Fibroblast of the aortic adventitia (primary cell): ENCODE data around the gene SUSD6. TPM values are rescaled to one million over a fixed set of nuclear protein-coding genes. Genes with fewer than 3 reads are reported as not detected.
"Not testable (repeated sequence)": the region's sequence is repeated elsewhere in the genome, so short reads cannot be mapped to it uniquely, and the experiment has no call there.

ENCODE experiments used
- DNase-seq: peaks from one replicate; pipeline ENCODE4 v3.0.0-alpha.2; 2010; ENCODE audit warnings: low read depth
- H3K4me3 ChIP-seq: 2 replicates; pipeline ENCODE4 v1.5.1; 2011; ENCODE audit warnings: low read depth, mild to moderate bottlenecking, control low read depth, low read length, moderate library complexity
- CTCF ChIP-seq: IDR thresholded peaks from 2 replicates; pipeline ENCODE4 v1.5.1; 2011; ENCODE audit warnings: mild to moderate bottlenecking, low read length, control low read depth, inconsistent platforms; ENCODE audit not compliant: insufficient read depth
- total RNA-seq: library from RNA; depleted of rRNA; stranded (reverse); fragments of >200 nt; gene quantifications from 2 replicates; pipeline ENCODE4 v1.2.3, GENCODE V29; 2012; ENCODE audit warnings: low replicate concordance

SUSD6 gene
- total RNA-seq, 1 donor: 8.0 TPM

GRCh38 chr14:69695322-69696203 is 84.2 kb downstream of the SUSD6 start:
- DNase-seq: peak; percentile 42
- no peak for TF ChIP-seq CTCF
- no peak overlapping the region for H3K4me3 ChIP-seq

DNA sequence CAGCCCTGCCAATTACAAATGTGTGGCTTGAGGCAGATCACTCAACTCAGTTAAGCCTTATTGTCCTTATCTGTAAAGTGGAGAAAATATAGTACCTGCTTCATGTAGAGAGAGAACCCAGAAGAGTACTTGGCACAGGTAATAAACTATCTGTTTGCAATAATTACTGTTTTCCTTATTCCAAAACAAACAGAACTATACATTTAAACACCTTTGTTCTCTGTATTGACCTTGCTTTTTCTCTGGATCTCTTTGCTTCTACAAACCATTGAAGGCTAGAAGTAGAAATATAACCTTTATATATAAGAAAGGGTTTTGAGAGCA is 84.8 kb downstream of the SUSD6 start:
- no peak overlapping the region for H3K4me3 ChIP-seq
- TF ChIP-seq CTCF: no peak
- no peak for DNase-seq

DNA sequence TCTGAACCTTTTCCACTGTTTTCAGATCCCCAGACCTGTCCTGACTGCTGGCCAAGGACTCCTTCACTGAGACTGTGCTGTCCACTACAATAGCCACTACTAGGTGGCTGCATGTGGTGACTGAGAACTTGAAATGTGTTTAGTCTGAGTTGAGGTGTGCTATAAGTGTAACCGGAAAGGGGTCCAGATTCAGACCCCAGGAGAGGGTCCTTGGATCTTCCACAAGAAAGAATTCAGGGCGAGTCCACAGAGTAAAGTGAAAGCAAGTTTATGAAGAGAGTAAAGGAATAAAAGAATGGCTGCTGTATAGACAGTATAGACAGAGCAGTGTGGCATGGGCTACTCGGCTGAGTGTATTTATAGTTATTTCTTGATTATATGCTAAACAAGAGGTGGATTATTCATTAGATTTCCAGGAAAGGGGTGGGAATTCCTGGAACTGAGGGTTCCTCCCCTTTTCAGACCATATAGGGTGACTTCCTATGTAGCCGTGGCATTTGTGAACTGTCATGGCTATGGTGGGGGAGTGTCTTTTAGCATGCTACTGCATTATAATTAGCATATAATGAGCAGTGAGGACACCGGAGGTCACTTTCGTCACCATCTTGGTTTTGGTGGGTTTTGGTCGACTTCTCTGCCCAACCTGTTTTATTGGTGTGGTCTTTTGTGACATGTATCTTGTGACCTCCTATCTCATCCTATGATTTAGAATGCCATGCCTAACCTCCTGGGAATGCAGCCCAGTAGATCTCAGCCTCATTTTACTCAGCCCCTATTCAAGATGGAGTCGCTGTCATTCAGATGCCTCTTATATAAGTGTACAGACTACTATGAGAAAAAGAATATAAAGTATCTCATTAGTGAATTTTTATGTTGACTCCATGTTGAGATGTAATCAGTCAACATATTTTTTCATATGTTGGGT is 85.5 kb downstream of the SUSD6 start:
- no peak for TF ChIP-seq CTCF
- no peak overlapping the region for H3K4me3 ChIP-seq
- no peak for DNase-seq

- H3K4me3 ChIP-seq: no peak overlapping the region
- no peak for DNase-seq
- TF ChIP-seq CTCF: no peak
Measured at GRCh38 chr14:69698572-69698971, 87.2 kb downstream of the SUSD6 start.

GRCh38 chr14:69699243-69699642 is 87.8 kb downstream of the SUSD6 start:
- not testable (repeated sequence) for H3K4me3 ChIP-seq, DNase-seq

- H3K4me3 ChIP-seq: no peak overlapping the region
- DNase-seq: no peak
- no peak for TF ChIP-seq CTCF
Measured at GRCh38 chr14:69699748-69700303, 88.4 kb downstream of the SUSD6 start.

GRCh38 chr14:69700575-69700974 is 89.2 kb downstream of the SUSD6 start:
- H3K4me3 ChIP-seq: no peak overlapping the region
- no peak for DNase-seq
- no peak for TF ChIP-seq CTCF
